HG02623 (cell line): Measurements from ENCODE around the gene PBX4.

Experiments
- ATAC-seq: cut with Tn5 transposase; IDR thresholded peaks from one replicate; pipeline ENCODE4 v1.9.1; 2021; ENCODE audit warnings: moderate library complexity; ENCODE audit not compliant: unreplicated experiment

PBX4 gene

GRCh38 chr19:19559931-19560330 is 58.6 kb downstream of the PBX4 start:
- ATAC-seq = no peak

- no peak for ATAC-seq
Measured at GRCh38 chr19:19558636-19559035, 59.9 kb downstream of the PBX4 start.

GRCh38 chr19:19558055-19558454 is 60.4 kb downstream of the PBX4 start:
- ATAC-seq = no peak

- ATAC-seq = no peak
Measured at GRCh38 chr19:19554074-19555023, 64.1 kb downstream of the PBX4 start.

GRCh38 chr19:19553670-19554069 is 64.8 kb downstream of the PBX4 start:
- no peak for ATAC-seq

GRCh38 chr19:19552798-19553197 is 65.7 kb downstream of the PBX4 start:
- ATAC-seq = no peak

- ATAC-seq = no peak
Measured at GRCh38 chr19:19551853-19552192, 66.7 kb downstream of the PBX4 start.

GRCh38 chr19:19550972-19551852 is 67.3 kb downstream of the PBX4 start:
- ATAC-seq = no peak

GRCh38 chr19:19550485-19550929 is 68.0 kb downstream of the PBX4 start:
- no peak for ATAC-seq

GRCh38 chr19:19549804-19550464 is 68.6 kb downstream of the PBX4 start:
- ATAC-seq = no peak

GRCh38 chr19:19548915-19549759 is 69.3 kb downstream of the PBX4 start:
- ATAC-seq = no peak

- no peak for ATAC-seq
Measured at GRCh38 chr19:19547674-19548336, 70.7 kb downstream of the PBX4 start.

GRCh38 chr19:19546751-19547162 is 71.7 kb downstream of the PBX4 start:
- ATAC-seq = no peak

- ATAC-seq = no peak
Measured at GRCh38 chr19:19545707-19546106, 72.8 kb downstream of the PBX4 start.

GRCh38 chr19:19544954-19545591 is 73.4 kb downstream of the PBX4 start:
- ATAC-seq = no peak

- no peak for ATAC-seq
Measured at GRCh38 chr19:19544257-19544953, 74.1 kb downstream of the PBX4 start.

GRCh38 chr19:19543640-19544039 is 74.8 kb downstream of the PBX4 start:
- ATAC-seq = no peak

GRCh38 chr19:19543101-19543500 is 75.4 kb downstream of the PBX4 start:
- no peak for ATAC-seq

GRCh38 chr19:19542507-19542906 is 76.0 kb downstream of the PBX4 start:
- no peak for ATAC-seq
